ENCODE measurements around the gene EIPR1. TPM values are rescaled to one million over a fixed set of nuclear protein-coding genes. Genes with fewer than 3 reads are reported as not detected.

Gene EIPR1
- total RNA-seq, 1 experiment from 2014 or later, result 71.2 TPM

- DNase-seq (ENCODE audit: low read depth), result no peak
Measured at GRCh38 chr2:3324404-3325281, 53.0 kb downstream of the EIPR1 start.

DNA sequence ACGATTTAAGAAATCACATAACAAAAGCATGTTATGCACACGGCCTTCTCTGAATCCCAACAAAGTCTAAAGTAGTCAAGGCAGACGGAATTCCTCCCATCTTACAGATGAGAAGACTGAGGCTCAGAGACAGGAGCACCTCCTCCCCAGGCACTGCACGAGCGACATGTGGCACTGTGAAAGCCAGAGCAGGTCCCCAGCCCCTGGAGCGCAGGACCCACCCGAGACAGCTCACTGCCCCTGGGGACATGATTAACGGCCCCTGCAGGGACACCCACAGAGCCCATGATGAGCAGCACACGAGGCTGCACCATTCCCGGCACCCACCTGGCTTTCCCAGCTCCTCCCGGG, 53.6 kb downstream of the EIPR1 start:
- no peak for DNase-seq (ENCODE audit: low read depth)

- no peak for DNase-seq (ENCODE audit: low read depth)
Measured at GRCh38 chr2:3323360-3324035, 54.1 kb downstream of the EIPR1 start.

DNA sequence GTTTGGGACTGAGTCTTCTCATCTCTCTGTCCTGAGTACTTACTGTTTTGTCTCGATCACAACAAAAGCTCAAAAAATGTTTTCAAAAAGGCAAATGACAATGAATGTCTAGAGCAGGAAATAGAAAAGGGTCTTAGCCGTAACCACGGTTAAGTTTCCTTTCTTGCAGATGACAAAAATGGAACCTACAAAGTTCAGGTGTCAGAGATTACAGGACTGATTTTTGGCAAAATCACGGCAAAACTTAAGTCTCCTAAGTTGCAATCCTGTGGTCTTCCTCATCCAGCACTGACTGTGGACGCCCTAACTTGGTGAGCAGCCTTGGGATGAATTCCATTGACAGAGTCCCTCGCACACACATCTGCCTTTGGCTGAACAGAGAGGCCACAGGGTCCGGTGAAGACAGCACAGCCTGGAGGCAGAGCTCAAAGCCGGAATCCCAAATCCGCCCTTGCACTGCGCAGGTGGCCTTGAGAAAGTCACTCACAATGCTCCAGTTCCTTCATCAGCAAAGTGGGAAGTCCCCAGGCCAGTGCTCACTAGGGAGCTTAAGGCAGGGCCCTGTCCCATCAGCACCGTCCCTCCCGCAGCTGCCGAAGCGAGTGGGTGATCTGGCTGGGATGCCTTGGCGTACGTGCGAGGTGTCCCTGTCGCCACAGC, 55.2 kb downstream of the EIPR1 start:
- DNase-seq (ENCODE audit: low read depth), result no peak

DNA sequence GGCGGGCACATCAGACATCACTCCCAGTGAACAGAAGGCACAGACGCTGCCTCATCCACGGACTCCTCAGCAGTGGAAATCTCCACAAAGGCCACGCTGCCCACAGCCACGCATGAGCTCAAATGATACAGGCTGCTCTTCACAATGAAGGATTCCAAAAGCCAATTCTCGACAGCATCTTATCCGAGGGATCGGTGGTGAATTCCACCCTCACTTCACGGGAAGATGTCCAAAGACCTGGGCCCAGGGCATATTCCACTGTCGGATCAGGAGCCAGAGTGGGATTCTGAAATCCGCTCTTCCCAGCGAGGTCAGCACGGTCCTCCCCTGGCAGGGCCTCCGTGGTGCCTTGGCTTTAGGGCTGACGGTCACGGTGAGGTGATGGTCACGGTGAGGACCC, 55.8 kb downstream of the EIPR1 start:
- DNase-seq (ENCODE audit: low read depth), result no peak

- DNase-seq (ENCODE audit: low read depth), result no peak
Measured at GRCh38 chr2:3320910-3321605, 56.6 kb downstream of the EIPR1 start.

DNA sequence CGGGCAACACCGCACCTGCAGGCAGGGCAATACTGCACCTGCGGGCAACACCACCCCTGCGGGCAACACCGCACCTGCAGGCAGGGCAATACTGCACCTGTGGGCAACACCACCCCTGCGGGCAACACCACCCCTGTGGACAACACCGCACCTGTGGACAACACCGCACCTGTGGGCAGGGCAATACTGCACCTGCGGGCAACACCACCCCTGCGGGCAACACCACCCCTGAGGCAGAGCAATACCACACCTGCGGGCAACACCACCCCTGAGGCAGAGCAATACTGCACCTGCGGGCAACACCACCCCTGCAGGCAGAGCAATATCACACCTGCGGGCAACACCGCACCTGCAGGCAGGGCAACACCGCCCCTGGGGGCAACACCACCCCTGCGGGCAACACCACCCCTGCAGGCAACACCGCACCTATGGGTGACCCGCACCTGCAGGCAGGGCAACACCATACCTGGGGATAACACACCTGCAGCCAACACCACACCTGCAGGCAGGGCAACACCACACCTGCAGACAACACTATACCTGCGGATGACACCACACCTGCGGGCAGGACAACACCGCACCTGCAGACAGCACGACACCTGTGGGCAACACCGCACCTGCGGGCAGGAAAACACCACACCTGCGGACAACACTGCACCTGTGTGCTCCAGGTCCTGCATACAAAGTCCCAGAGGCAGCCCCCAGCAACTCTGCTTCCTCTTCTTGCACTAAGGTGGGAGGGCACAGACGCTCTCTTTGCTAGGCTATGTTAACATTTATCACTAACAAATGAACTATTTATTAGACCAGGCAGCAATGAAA, 57.7 kb downstream of the EIPR1 start:
- no peak for DNase-seq (ENCODE audit: low read depth)

DNA sequence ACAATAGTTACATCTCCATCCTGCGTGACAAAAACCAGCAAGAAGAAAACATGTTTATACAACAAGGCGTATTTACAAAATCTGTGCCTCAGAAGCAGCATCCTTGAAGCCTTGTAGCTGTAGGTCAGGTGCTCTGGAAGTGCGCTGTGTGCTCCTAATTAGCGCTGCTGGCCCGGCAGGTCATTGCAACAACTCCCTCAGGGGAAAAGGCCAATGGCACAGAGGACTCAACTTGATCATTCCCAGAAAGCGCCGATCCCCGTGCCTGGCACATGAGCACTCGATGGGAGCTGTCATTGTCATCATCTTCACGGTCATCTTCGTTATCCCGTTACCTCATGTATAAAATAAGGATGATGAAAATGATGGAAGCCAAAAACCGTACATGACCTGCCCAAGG, 58.5 kb downstream of the EIPR1 start:
- DNase-seq (ENCODE audit: low read depth), result no peak

DNA sequence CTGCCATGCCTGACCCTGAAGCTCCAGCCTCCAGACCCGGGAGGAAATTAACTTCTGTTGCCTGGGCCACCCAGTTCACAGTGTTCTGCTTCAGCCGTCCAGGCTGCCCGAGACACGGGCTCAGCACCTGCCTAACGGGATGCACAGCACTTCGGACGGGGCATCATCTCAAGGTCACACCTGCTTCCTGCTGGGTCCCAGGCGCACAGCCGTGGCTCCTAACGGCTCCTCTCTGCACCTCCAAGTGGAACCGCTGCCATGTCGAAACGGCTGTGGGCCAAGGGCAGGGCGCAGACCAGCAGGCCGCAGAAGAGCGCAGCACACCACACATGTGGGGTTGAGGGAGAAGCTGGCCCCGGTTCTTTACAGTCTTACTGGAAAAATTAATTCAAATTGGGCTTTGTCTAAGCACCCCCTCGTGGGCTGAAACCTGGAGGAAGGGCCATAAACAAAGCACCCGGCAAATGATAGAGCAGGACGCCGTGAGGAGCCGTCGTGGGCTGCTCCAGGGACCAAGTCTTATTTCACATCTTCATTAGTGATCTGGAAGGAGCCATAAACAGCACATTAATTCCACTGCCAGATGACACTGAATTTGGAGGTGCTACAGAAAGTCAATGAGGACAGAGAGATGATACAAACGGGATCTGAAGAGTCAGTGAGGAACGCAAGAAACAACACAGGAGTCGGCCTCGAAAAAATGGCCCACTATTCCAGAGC, 59.6 kb downstream of the EIPR1 start:
- DNase-seq (ENCODE audit: low read depth), result no peak

DNA sequence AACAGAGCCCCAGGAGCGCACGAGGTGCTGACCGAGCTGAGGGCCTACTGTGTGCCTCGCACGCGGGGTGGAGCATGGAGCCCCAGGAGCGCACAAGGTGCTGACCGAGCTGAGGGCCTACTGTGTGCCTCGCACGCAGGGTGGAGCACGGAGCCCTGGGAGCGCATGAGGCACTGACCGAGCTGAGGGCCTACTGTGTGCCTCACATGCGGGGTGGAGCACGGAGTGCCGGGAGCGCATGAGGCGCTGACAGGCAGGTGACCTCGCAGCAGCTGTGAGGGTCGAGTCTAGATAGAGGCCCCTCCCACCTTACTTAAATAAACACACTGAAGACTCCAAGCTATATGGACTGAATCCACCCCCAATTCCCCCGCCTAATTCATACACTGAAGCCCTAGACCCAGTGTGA, 60.3 kb downstream of the EIPR1 start:
- DNase-seq (ENCODE audit: low read depth), result no peak

DNA sequence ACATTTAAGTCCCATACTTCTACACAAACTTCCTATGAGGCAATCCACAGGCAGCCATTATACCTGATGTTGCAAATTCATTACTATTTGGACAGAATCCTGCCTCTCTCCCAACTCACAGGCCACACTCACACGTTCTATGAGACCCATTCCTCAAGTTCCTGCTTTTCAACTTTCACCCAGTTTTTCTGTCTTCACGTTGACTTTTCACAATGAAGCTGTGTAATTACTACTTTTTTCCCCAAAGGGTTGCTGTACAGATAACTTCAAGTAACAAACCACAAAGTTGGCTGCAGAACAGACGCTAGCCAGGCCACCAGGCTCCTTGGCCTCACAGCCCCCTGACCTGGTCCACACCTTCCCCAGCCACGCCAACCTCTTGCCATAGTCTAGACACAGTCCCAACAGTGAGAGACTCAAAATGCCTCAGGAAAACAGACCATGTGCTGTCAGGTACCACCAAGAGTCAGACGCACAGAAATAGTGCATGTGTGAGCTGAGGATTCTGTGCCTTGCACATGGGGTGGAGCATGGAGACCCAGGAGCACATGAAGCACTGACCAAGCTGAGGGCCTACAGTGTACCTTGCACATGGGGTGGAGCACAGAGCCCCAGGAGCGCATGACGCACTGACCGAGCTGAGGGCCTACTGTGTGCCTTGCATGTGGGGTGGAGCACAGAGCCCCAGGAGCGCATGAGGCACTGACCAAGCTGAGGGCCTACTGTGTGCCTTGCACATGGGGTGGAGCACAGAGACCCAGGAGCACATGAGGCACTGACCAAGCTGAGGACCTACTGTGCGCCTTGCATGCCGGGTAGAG, 61.0 kb downstream of the EIPR1 start:
- DNase-seq (ENCODE audit: low read depth), result no peak

DNA sequence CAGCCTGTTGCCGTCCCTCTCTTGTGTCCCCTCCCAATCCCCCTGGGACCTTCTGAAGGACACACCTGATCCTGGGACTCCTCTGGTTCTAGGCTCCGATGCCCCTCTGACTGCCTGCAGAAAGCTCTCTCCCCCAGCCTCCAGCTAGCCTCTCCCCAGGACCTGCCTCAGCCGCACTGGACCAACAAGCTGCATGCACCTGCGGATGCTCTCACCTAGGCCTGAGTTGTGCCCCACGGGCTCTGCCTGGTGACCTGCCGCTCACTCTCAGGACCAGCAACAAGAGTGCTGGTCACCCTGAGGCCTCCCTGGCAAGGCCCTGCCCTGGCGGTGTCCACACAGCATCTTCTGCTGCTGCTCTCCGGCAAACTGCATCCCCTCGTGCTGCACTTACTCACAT, 63.0 kb downstream of the EIPR1 start:
- DNase-seq (ENCODE audit: low read depth), result no peak

DNA sequence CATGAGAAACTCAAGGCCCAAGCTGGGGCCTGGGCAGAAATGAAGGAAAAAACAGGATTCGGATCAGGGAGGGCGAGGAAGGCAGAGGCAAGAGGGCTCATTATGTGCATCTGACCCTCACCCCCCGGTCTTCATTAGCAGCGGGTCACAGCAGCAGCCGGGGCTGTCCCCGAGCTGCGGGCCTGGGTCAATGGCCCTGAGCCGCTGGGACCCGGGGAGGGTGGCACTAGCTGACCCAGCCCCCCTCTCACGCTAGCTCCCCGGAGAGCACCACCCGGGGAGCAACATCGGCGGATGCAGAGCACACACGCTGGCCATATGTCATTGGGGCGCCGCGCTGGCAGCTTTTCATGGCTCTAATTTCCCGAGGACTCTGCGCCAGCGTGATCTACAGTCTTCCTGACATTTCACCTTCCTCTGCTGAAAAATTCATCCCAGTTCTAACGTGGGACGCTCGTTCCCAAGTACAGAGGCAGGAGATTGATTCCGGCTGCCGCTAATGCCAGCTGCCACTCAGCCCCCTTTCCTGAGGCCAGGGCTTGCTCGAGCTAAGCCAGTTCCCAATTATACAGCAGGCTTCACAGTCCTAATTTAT, 63.7 kb downstream of the EIPR1 start:
- no peak for DNase-seq (ENCODE audit: low read depth)

GRCh38 chr2:3312576-3313345, 64.9 kb downstream of the EIPR1 start:
- no peak for DNase-seq (ENCODE audit: low read depth)

GRCh38 chr2:3311601-3312000, 66.0 kb downstream of the EIPR1 start:
- no peak for DNase-seq (ENCODE audit: low read depth)

- no peak for DNase-seq (ENCODE audit: low read depth)
Measured at GRCh38 chr2:3309496-3310355, 67.9 kb downstream of the EIPR1 start.

- no peak for DNase-seq (ENCODE audit: low read depth)
Measured at GRCh38 chr2:3307901-3308300, 69.7 kb downstream of the EIPR1 start.
